IMR-90 (cell line): ENCODE measurements around the gene CCDC32. TPM values are rescaled to one million over a fixed set of nuclear protein-coding genes. Genes with fewer than 3 reads are reported as not detected.

ENCODE experiments used
- ATAC-seq: fragments of 200-7000 bp; cut with Tn5 transposase; 2 replicates; pipeline ENCODE4 v1.9.1; 2020; ENCODE audit warnings: low read depth, mild to moderate bottlenecking, moderate library complexity
- BruUV-seq: library from RNA; stranded (reverse); fragments of 400-500 nt; replicated peaks from 2 replicates; lab custom pipeline; 2021; lab: Mats Ljungman, UMichigan
- CTCF ChIA-PET: fragments of 300-600 bp; formaldehyde crosslinking; extraction: SDS; loops from one replicate; lab custom pipeline; 2021; ENCODE audit warnings: antibody characterized with exemption; lab: Yijun Ruan, JAX
- POLR2A ChIA-PET: fragments of 300-600 bp; sonication (Branson Sonifier 250); formaldehyde crosslinking; loops from one replicate; lab custom pipeline; 2022; ENCODE audit warnings: antibody characterized with exemption; ENCODE audit not compliant: unreplicated experiment; lab: Charles Lee
- DNase-seq: peaks from one replicate; pipeline ENCODE4 v3.0.0; 2013
- H2AFZ ChIP-seq: replicated peaks from 2 replicates; pipeline ENCODE3; 2013; ENCODE audit warnings: low read length, mild to moderate bottlenecking; ENCODE audit not compliant: poor library complexity
- H2AK5ac ChIP-seq: 2 replicates; pipeline ENCODE4 v1.6.1; 2013; ENCODE audit warnings: low read depth, low read length, inconsistent platforms
- H2AK9ac ChIP-seq: replicated peaks from 2 replicates; pipeline ENCODE3; 2013; ENCODE audit warnings: mild to moderate bottlenecking, low read depth, low read length, moderate library complexity; ENCODE audit not compliant: poor library complexity
- H2BK120ac ChIP-seq: 2 replicates; pipeline ENCODE4 v1.6.1; 2013; ENCODE audit warnings: low read depth, low read length, inconsistent platforms
- H2BK15ac ChIP-seq: 3 replicates; pipeline ENCODE4 v1.6.1; 2013; ENCODE audit warnings: low read depth, low read length, inconsistent platforms
- H2BK20ac ChIP-seq: 2 replicates; pipeline ENCODE4 v1.6.1; 2013; ENCODE audit warnings: low read depth, mild to moderate bottlenecking, inconsistent platforms, low read length, moderate library complexity
- H2BK5ac ChIP-seq: 2 replicates; pipeline ENCODE4 v1.6.1; 2013; ENCODE audit warnings: mild to moderate bottlenecking, low read depth, low read length, inconsistent platforms; ENCODE audit not compliant: poor library complexity, severe bottlenecking
- H3K14ac ChIP-seq: replicated peaks from 2 replicates; pipeline ENCODE4 v1.6.1; 2013; ENCODE audit warnings: low read depth, low read length, inconsistent platforms
- H3K18ac ChIP-seq: 2 replicates; pipeline ENCODE4 v1.6.1; 2013; ENCODE audit warnings: low read depth, low read length, control low read depth
- H3K23ac ChIP-seq: 2 replicates; pipeline ENCODE4 v1.6.1; 2013; ENCODE audit warnings: low read depth, low read length, inconsistent platforms
- H3K27ac ChIP-seq: 2 replicates; pipeline ENCODE4 v1.5.1; 2013; ENCODE audit warnings: mild to moderate bottlenecking, control low read depth, low read length; ENCODE audit not compliant: insufficient read depth
- H3K27me3 ChIP-seq: 2 replicates; pipeline ENCODE4 v1.6.1; 2013; ENCODE audit warnings: low read length; ENCODE audit not compliant: control insufficient read depth, insufficient read depth
- H3K36me3 ChIP-seq: 2 replicates; pipeline ENCODE4 v1.6.1; 2013; ENCODE audit warnings: low read length, mixed read lengths; ENCODE audit not compliant: control insufficient read depth, insufficient read depth
- H3K4ac ChIP-seq: 2 replicates; pipeline ENCODE4 v1.6.1; 2013; ENCODE audit warnings: low read depth, low read length, inconsistent platforms
- H3K4me1 ChIP-seq: 2 replicates; pipeline ENCODE4 v1.6.1; 2013; ENCODE audit warnings: low read length, mixed read lengths; ENCODE audit not compliant: control insufficient read depth, insufficient read depth
- H3K4me2 ChIP-seq: 2 replicates; pipeline ENCODE4 v1.6.1; 2013; ENCODE audit warnings: low read depth, mild to moderate bottlenecking, control low read depth, low read length, moderate library complexity
- H3K4me3 ChIP-seq: 2 replicates; pipeline ENCODE4 v1.5.1; 2013; ENCODE audit warnings: low read depth, mild to moderate bottlenecking, control low read depth, low read length, moderate library complexity; ENCODE audit not compliant: insufficient read depth
- H3K56ac ChIP-seq: 2 replicates; pipeline ENCODE4 v1.6.1; 2013; ENCODE audit warnings: low read length, inconsistent platforms; ENCODE audit not compliant: insufficient read depth; ENCODE audit errors: extremely low read depth
- H3K79me1 ChIP-seq, 2 experiments: 2 replicates each; pipeline ENCODE4 v1.6.1; 2013; ENCODE audit warnings: low read length in 2 of 2, inconsistent platforms in 1 of 2, low read depth in 1 of 2
- H3K9ac ChIP-seq: 2 replicates; pipeline ENCODE4 v1.6.1; 2013; ENCODE audit warnings: low read depth, low read length, control low read depth
- H3K9me1 ChIP-seq: 2 replicates; pipeline ENCODE4 v1.6.1; 2013; ENCODE audit warnings: low read length, inconsistent platforms; ENCODE audit not compliant: insufficient read depth
- H3K9me3 ChIP-seq: 2 replicates; pipeline ENCODE4 v1.6.1; 2013; ENCODE audit warnings: low read length; ENCODE audit not compliant: control insufficient read depth, insufficient read depth
- H4K20me1 ChIP-seq: 2 replicates; pipeline ENCODE4 v1.6.1; 2013; ENCODE audit warnings: low read length, inconsistent platforms; ENCODE audit not compliant: insufficient read depth
- H4K5ac ChIP-seq: 2 replicates; pipeline ENCODE4 v1.6.1; 2013; ENCODE audit warnings: mild to moderate bottlenecking, low read depth, low read length, control low read depth
- H4K8ac ChIP-seq, 2 experiments: 2 replicates each; pipeline ENCODE4 v1.6.1; 2013; ENCODE audit warnings: low read depth in 2 of 2, low read length in 2 of 2, control low read depth in 1 of 2, inconsistent platforms in 1 of 2
- H4K91ac ChIP-seq: 2 replicates; pipeline ENCODE4 v1.6.1; 2013; ENCODE audit warnings: low read depth, low read length, inconsistent platforms; ENCODE audit not compliant: insufficient read depth
- BHLHE40 ChIP-seq: fragments of 150-350 bp; IDR thresholded peaks from 2 replicates; pipeline ENCODE4 v1.6.1; 2016; ENCODE audit warnings: mild to moderate bottlenecking, low read depth, low read length
- CEBPB ChIP-seq: IDR thresholded peaks from 2 replicates; pipeline ENCODE4 v1.6.1; 2012; ENCODE audit warnings: low read depth, low read length, improper control_type of control experiment
- FOS ChIP-seq: fragments of 150-350 bp; IDR thresholded peaks from 2 replicates; pipeline ENCODE4 v1.6.1; 2016; ENCODE audit warnings: low read depth, low read length
- MAFK ChIP-seq: IDR thresholded peaks from 2 replicates; pipeline ENCODE4 v1.6.1; 2012; ENCODE audit warnings: low read depth, low read length, improper control_type of control experiment
- MAZ ChIP-seq: IDR thresholded peaks from 2 replicates; pipeline ENCODE4 v1.6.1; 2012; ENCODE audit warnings: low read depth, mild to moderate bottlenecking, low read length, improper control_type of control experiment, moderate library complexity, borderline replicate concordance
- MXI1 ChIP-seq: IDR thresholded peaks from 2 replicates; pipeline ENCODE4 v1.6.1; 2012; ENCODE audit warnings: low read depth, mild to moderate bottlenecking, low read length, moderate library complexity, borderline replicate concordance
- NFE2L2 ChIP-seq: fragments of 150-350 bp; IDR thresholded peaks from 2 replicates; pipeline ENCODE4 v1.6.1; 2016; ENCODE audit warnings: low read depth, mild to moderate bottlenecking, low read length
- POLR2A ChIP-seq: IDR thresholded peaks from 2 replicates; pipeline ENCODE4 v1.6.1; 2012; ENCODE audit warnings: mild to moderate bottlenecking, low read depth, low read length
- RAD21 ChIP-seq: IDR thresholded peaks from 2 replicates; pipeline ENCODE4 v1.6.1; 2012; ENCODE audit warnings: low read length, improper control_type of control experiment
- RCOR1 ChIP-seq: IDR thresholded peaks from 2 replicates; pipeline ENCODE4 v1.6.1; 2012; ENCODE audit warnings: mild to moderate bottlenecking, low read length, improper control_type of control experiment; ENCODE audit not compliant: insufficient replicate concordance
- RFX5 ChIP-seq: IDR thresholded peaks from 2 replicates; pipeline ENCODE4 v1.8.0; 2012; ENCODE audit warnings: low read depth, mild to moderate bottlenecking, low read length, moderate library complexity
- WGBS, 2 experiments: methylation state at CpG; one replicate each; pipeline versions ENCODE4 v1.1.5 to v1.1.7; 2013; ENCODE audit warnings: missing lambda C conversion rate in 2 of 2; ENCODE audit not compliant: insufficient read length in 1 of 2; ENCODE audit errors: extremely low coverage in 2 of 2; 5-methylcytosine and 5-hydroxymethylcytosine counted together
- dilution Hi-C: fragments of 300-500 bp; cut with HindIII; formaldehyde crosslinking; loops from one replicate; pipeline ENCODE4 v1.14.3; 2018; ENCODE audit warnings: low sequenced_read_pairs; ENCODE audit not compliant: unreplicated experiment
- in situ Hi-C: fragments of 300-500 bp; cut with MboI; formaldehyde crosslinking; loops from 3 replicates; pipeline ENCODE4 v1.14.3; 2019; ENCODE audit warnings: low sequenced_read_pairs, inconsistent platforms, mixed read lengths
- intact Hi-C: fragments of 100-400 bp; cut with micrococcal nuclease; formaldehyde crosslinking; loops from 2 replicates; pipeline ENCODE4 v1.10.0; 2022
- polyA plus RNA-seq, 3 experiments: library from polyadenylated mRNA; depleted of rRNA; stranded (reverse); fragments of >200 nt; gene quantifications; 2 replicates each; pipeline ENCODE4 v1.2.3, GENCODE V29; 2012; ENCODE audit warnings: low replicate concordance in 1 of 3
- total RNA-seq: library from RNA; depleted of rRNA; stranded (reverse); fragments of >200 nt; gene quantifications from 2 replicates; pipeline ENCODE4 v1.2.3, GENCODE V29; 2012
- TF ChIP-seq, protein P1 (sequence below): fragments of 150-350 bp; IDR thresholded peaks from 2 replicates; pipeline ENCODE4 v1.6.1; 2017; ENCODE audit warnings: mild to moderate bottlenecking, antibody characterized with exemption, low read length, low read depth
- TF ChIP-seq, protein P2 (sequence below): fragments of 150-350 bp; IDR thresholded peaks from 2 replicates; pipeline ENCODE4 v1.6.1; 2016; ENCODE audit warnings: low read depth, mild to moderate bottlenecking, low read length, moderate library complexity, borderline replicate concordance
- TF ChIP-seq, protein P3 (sequence below): conservative IDR thresholded peaks from 2 replicates; pipeline ENCODE4 v1.5.1; 2012; ENCODE audit warnings: mild to moderate bottlenecking, low read depth, low read length, improper control_type of control experiment

CCDC32 gene
- total and polyA plus RNA-seq, 2 of the 4 experiments (the other 2 are of a cell fraction), result 14.8 to 15.1 TPM

DNA sequence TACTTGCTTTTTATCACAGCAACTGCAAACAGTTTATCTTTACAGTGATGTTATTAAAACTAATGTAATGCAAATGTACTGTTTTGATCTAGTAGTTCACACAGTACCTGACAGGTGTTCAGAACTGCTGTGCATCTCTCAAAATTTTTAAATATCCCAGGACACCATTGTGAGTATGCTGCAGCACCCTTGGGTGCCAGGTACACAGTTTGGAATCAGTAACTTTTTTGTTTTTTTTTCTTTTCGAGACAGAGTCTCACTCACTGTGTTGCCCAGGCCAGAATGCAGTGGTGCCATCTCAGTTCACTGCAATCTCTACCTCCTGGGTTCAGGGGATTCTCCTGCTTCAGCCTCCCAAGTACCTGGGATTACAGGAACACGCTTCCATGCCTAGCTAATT is 32.2 kb upstream of the CCDC32 start:
- Histone ChIP-seq H3K27ac (no peak overlapping the region), H3K9ac (no peak overlapping the region), H2BK15ac (no peak overlapping the region), H3K14ac (no peak overlapping the region), H3K56ac (no peak overlapping the region), H3K4me1 (no peaks in the 10 kb centered on the region), H2BK5ac (no peak overlapping the region), H2AFZ (no peak overlapping the region), H3K9me1 (no peaks in the 10 kb centered on the region), H3K27me3 (no peaks in the 10 kb centered on the region), H3K4ac (no peak overlapping the region), H4K5ac (peak overlapping the region; percentile 53; the same call in 1 of the 2 replicates), H2BK120ac (no peak overlapping the region), H3K23ac (peak overlapping the region; percentile 61; the same call in 1 of the 2 replicates), H4K91ac (no peak overlapping the region), H3K4me2 (no peak overlapping the region), H3K18ac (no peak overlapping the region), H4K8ac (peak overlapping the region in 1 of 2 experiments; percentile 35; a peak in 1 of 4 replicates), H2AK9ac (no peak overlapping the region), H3K36me3 (no peaks in the 10 kb centered on the region), H2AK5ac (no peak overlapping the region), H2BK20ac (no peak overlapping the region), H3K9me3 (no peaks in the 10 kb centered on the region), H4K20me1 (no peaks in the 10 kb centered on the region), H3K4me3 (no peak overlapping the region), H3K79me1 (peaks cover 15 to 42% of the 10 kb centered on the region in 2 experiments)
- DNase-seq (no peak), ATAC-seq (no peak)
- intact Hi-C loops, result no loop called here
- no CpG with 5 or more reads among the region's 2 CpGs for WGBS, 2 experiments
- ChIA-PET CTCF (interaction anchor here (0.7 kb wide), 1 partner anchor 33 kb away, joined by 3 read pairs; no protein-coding TSS in a partner anchor), POLR2A (no interaction called here)
- TF ChIP-seq RCOR1 (no peak), NFE2L2 (no peak), MAZ (no peak), RFX5 (no peak), CEBPB (no peak), POLR2A (no peak), RAD21 (no peak), MAFK (no peak), BHLHE40 (no peak), FOS (no peak), MXI1 (no peak)
- TF ChIP-seq, protein P1, sequence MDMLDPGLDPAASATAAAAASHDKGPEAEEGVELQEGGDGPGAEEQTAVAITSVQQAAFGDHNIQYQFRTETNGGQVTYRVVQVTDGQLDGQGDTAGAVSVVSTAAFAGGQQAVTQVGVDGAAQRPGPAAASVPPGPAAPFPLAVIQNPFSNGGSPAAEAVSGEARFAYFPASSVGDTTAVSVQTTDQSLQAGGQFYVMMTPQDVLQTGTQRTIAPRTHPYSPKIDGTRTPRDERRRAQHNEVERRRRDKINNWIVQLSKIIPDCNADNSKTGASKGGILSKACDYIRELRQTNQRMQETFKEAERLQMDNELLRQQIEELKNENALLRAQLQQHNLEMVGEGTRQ, result no peak
- TF ChIP-seq, protein P2, sequence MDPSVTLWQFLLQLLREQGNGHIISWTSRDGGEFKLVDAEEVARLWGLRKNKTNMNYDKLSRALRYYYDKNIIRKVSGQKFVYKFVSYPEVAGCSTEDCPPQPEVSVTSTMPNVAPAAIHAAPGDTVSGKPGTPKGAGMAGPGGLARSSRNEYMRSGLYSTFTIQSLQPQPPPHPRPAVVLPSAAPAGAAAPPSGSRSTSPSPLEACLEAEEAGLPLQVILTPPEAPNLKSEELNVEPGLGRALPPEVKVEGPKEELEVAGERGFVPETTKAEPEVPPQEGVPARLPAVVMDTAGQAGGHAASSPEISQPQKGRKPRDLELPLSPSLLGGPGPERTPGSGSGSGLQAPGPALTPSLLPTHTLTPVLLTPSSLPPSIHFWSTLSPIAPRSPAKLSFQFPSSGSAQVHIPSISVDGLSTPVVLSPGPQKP, result no peak
- TF ChIP-seq, protein P3, sequence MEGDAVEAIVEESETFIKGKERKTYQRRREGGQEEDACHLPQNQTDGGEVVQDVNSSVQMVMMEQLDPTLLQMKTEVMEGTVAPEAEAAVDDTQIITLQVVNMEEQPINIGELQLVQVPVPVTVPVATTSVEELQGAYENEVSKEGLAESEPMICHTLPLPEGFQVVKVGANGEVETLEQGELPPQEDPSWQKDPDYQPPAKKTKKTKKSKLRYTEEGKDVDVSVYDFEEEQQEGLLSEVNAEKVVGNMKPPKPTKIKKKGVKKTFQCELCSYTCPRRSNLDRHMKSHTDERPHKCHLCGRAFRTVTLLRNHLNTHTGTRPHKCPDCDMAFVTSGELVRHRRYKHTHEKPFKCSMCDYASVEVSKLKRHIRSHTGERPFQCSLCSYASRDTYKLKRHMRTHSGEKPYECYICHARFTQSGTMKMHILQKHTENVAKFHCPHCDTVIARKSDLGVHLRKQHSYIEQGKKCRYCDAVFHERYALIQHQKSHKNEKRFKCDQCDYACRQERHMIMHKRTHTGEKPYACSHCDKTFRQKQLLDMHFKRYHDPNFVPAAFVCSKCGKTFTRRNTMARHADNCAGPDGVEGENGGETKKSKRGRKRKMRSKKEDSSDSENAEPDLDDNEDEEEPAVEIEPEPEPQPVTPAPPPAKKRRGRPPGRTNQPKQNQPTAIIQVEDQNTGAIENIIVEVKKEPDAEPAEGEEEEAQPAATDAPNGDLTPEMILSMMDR, result no peak
- in situ Hi-C loops, result no loop called here
- no TSS peak for BruUV-seq
- dilution Hi-C loops, result no loop called here
